Measurements from ENCODE around the gene LRRC46. TPM values are rescaled to one million over a fixed set of nuclear protein-coding genes. Genes with fewer than 3 reads are reported as not detected.

Gene LRRC46
- total and polyA plus RNA-seq, 9 of the 15 experiments (the other 6 are each of a cell fraction or from before 2014, with no cell fraction given), result 0.39 to 1.4 (median 0.53) TPM; not detected in 1

- in situ Hi-C loops (cut with MboI) (no loop called here), intact Hi-C loops (cut with micrococcal nuclease) (loop anchor here (5.0 kb wide), 1 partner anchor 107 kb away; no protein-coding TSS in a partner anchor)
- H3K4me1 ChIP-seq (replicated peaks in 1 of 2; ENCODE audit: control insufficient read depth in 2 of 2, insufficient read depth in 2 of 2, low read length in 2 of 2), result peaks cover 1 to 19% of the 10 kb centered on the region in 2 experiments; a peak in 4 of 5 replicates
- POLR2A ChIA-PET, result no interaction called here
- no TSS peak for BruUV-seq (replicated peaks)
- H3K4me2 ChIP-seq (ENCODE audit: insufficient read depth, low read length), result no peak overlapping the region
- no peaks in the 10 kb centered on the region for H3K9me3 ChIP-seq (replicated peaks; ENCODE audit: control insufficient read depth, insufficient read depth, low read depth, low read length)
- no peak overlapping the region for H3K27ac ChIP-seq (ENCODE audit: extremely low read depth, low read depth, low read length)
- ATAC-seq, result no peak
- no peak overlapping the region for H3K4me3 ChIP-seq
- H3K79me2 ChIP-seq (ENCODE audit: control insufficient read depth, insufficient read depth, low read length), result no peaks in the 10 kb centered on the region
- 0% methylated on average over 3 of the region's 3 CpGs for WGBS (ENCODE audit: insufficient coverage, low coverage, missing lambda C conversion rate)
- no peak overlapping the region for H2AFZ ChIP-seq (ENCODE audit: low read depth, low read length)
- CTCF ChIA-PET (ENCODE audit: low intra/inter-chr PET ratio), result interaction anchor here (0.6 kb wide), 1 partner anchor 1069 kb away, joined by 3 read pairs; no protein-coding TSS in a partner anchor
- TF ChIP-seq NRF1 (conservative IDR thresholded peaks at IDR 0.05 in 1 of 2, IDR thresholded peaks at IDR 0.05 in 1 of 2) (no peak), ZC3H4 (CRISPR knock-in tag; IDR thresholded peaks at IDR 0.05; ENCODE audit: borderline replicate concordance) (no peak), PRPF4 (IDR thresholded peaks at IDR 0.05; ENCODE audit: insufficient read depth, low read depth, low read length, poor library complexity, severe bottlenecking) (no peak), PHB (CRISPR knock-in tag; IDR thresholded peaks at IDR 0.05) (no peak), PHF20 (IDR thresholded peaks at IDR 0.05; ENCODE audit: partially characterized antibody) (no peak), ZNF277 (CRISPR knock-in tag; IDR thresholded peaks at IDR 0.05; ENCODE audit: borderline replicate concordance) (no peak), SRSF9 (IDR thresholded peaks at IDR 0.05; ENCODE audit: borderline replicate concordance, low read depth, low read length) (no peak), ZFP30 (CRISPR knock-in tag; IDR thresholded peaks at IDR 0.05; ENCODE audit: borderline replicate concordance) (no peak), ZNF324 (CRISPR knock-in tag; IDR thresholded peaks at IDR 0.05) (no peak), ZNF197 (CRISPR knock-in tag; IDR thresholded peaks at IDR 0.05; ENCODE audit: low read depth) (no peak), SRSF7 (optimal IDR thresholded peaks at IDR 0.05; ENCODE audit: low read depth, low read length) (no peak), ZBTB49 (CRISPR knock-in tag; IDR thresholded peaks at IDR 0.05; ENCODE audit: borderline replicate concordance) (no peak), CBX5 (IDR thresholded peaks at IDR 0.05; ENCODE audit: borderline replicate concordance, low read depth) (no peak), TAF15 (IDR thresholded peaks at IDR 0.05; ENCODE audit: low read depth, low read length) (no peak), PYGO2 (tag; IDR thresholded peaks at IDR 0.05) (no peak), RBM15 (IDR thresholded peaks at IDR 0.05; ENCODE audit: insufficient read depth, low read length) (no peak), FUS (optimal IDR thresholded peaks at IDR 0.05; ENCODE audit: low read depth, low read length) (no peak), MYBL2 (IDR thresholded peaks at IDR 0.05; ENCODE audit: low read depth) (no peak), MYBL2 (CRISPR knock-in tag; IDR thresholded peaks at IDR 0.05; ENCODE audit: borderline replicate concordance) (no peak), POU5F1 (IDR thresholded peaks at IDR 0.05; ENCODE audit: borderline replicate concordance, low read depth, low read length, partially characterized antibody) (no peak), KDM1A (IDR thresholded peaks at IDR 0.05) (no peak)
- no peaks in the 10 kb centered on the region for H3K9me1 ChIP-seq (ENCODE audit: control insufficient read depth, insufficient read depth, low read length)
- peaks cover 0 to 29% of the 10 kb centered on the region in 2 experiments; a peak in 3 of 5 replicates for H3K27me3 ChIP-seq (ENCODE audit: control insufficient read depth in 2 of 2, insufficient read depth in 2 of 2, low read length in 2 of 2)
- no peak for FAIRE-seq
- peaks cover 16% of the 10 kb centered on the region; the same call in 1 of the 2 replicates for H4K20me1 ChIP-seq (replicated peaks; ENCODE audit: control insufficient read depth, insufficient read depth, low read length)
- DNase-seq (ENCODE audit: extremely low read depth in 1 of 4, low spot score in 3 of 4), result no peak
- peaks cover 20% of the 10 kb centered on the region; the same call in 1 of the 3 replicates for H3K36me3 ChIP-seq (ENCODE audit: control insufficient read depth, insufficient read depth, low read length)
- H3K9ac ChIP-seq (ENCODE audit: insufficient read depth in 1 of 2, low read depth in 2 of 2, low read length in 2 of 2), result no peak overlapping the region; a peak in 1 of 4 replicates
Measured at GRCh38 chr17:47804461-47804860, 27.0 kb upstream of the LRRC46 start.
